Adrenal gland (tissue), 12 donors: Measurements from ENCODE around the gene RSBN1. TPM values are rescaled to one million over a fixed set of nuclear protein-coding genes. Genes with fewer than 3 reads are reported as not detected.

Experiments used
- DNase-seq, 7 donors: peaks; one replicate each; pipeline ENCODE4 v3.0.0-alpha.2; 2019 to 2020
- H3K27ac ChIP-seq, 5 donors: fragments of 200-600 bp; sonication (generic) in 4 of 5; 1 replicate in 3 of 5; 2 replicates in 2 of 5; pipeline versions ENCODE4 v1.5.1 to v1.8.0; 2016 to 2020; ENCODE audit warnings: mild to moderate bottlenecking in 1 of 5
- H3K27me3 ChIP-seq: fragments of 200-600 bp; 2 replicates; pipeline ENCODE4 v1.8.0; 2021
- H3K36me3 ChIP-seq, 2 donors: fragments of 200-600 bp; replicated peaks in 1 of 2; 1 replicate in 1 of 2; 2 replicates in 1 of 2; pipeline versions ENCODE4 v1.5.1 to v1.8.0; 2018 to 2022
- H3K4me1 ChIP-seq, 2 donors: fragments of 200-600 bp; replicated peaks in 1 of 2; 1 replicate in 1 of 2; 2 replicates in 1 of 2; pipeline versions ENCODE4 v1.5.1 to v1.8.0; 2018 to 2021
- H3K4me3 ChIP-seq, 4 donors: fragments of 200-600 bp; sonication (generic) in 3 of 4; one replicate each; pipeline ENCODE4 v1.5.1; 2016 to 2018
- H3K9me3 ChIP-seq, 3 donors: fragments of 200-600 bp; sonication (generic) in 1 of 3; replicated peaks in 1 of 3; 1 replicate in 2 of 3; 2 replicates in 1 of 3; pipeline versions ENCODE4 v1.5.1 to v1.8.0; 2016 to 2021
- CTCF ChIP-seq, 6 experiments: fragments of 450-650 bp in 4 of 6; fragments of 200-600 bp in 2 of 6; sonication (generic) in 1 of 6; IDR thresholded peaks; 1 replicate in 5 of 6; 2 replicates in 1 of 6; pipeline versions ENCODE4 v1.5.1 to v1.8.0; 2016 to 2021; ENCODE audit warnings: antibody characterized with exemption in 6 of 6, mild to moderate bottlenecking in 2 of 6, moderate library complexity in 1 of 6
- POLR2A ChIP-seq, 2 donors: fragments of 450-650 bp; IDR thresholded peaks; one replicate each; pipeline ENCODE4 v1.6.1; 2017; ENCODE audit warnings: antibody characterized with exemption in 2 of 2, mild to moderate bottlenecking in 2 of 2, moderate library complexity in 1 of 2
- WGBS, 4 donors: extraction: QIAGEN DNeasy Blood & Tissue Kit in 2 of 4; methylation state at CpG; one replicate each; pipeline versions ENCODE4 v1.1.5 to v1.1.7; 2013 to 2017; 5-methylcytosine and 5-hydroxymethylcytosine counted together
- intact Hi-C, 2 donors: fragments of 100-400 bp; cut with DNase I; formaldehyde crosslinking; loops; one replicate each; pipeline versions ENCODE4 v1.14.1 to v1.15.0; 2022 to 2023
- polyA plus RNA-seq, 3 donors: library from polyadenylated mRNA; stranded (reverse); fragments of 200-250 nt in 2 of 3; fragments of 350-450 nt in 1 of 3; fragmentation: Illumina TruSeq in 1 of 3; extraction: RNeasy Lipid Tissue Mini Kit (QIAGEN cat#74804) in 1 of 3; gene quantifications; one replicate each; pipeline ENCODE4 v1.2.3, GENCODE V29; 2013 to 2014
- total RNA-seq, 9 donors: library from RNA; depleted of rRNA in 4 of 9; stranded (reverse); fragments of >200 nt in 4 of 9; fragments of 120-200 nt in 1 of 9; fragmentation: NEBNext Ultra II Directional in 1 of 9; extraction: Animal tissue kit (Norgen Biotek cat#: 25700) in 1 of 9; gene quantifications; one replicate each; pipeline versions ENCODE4 v1.1.0 to v1.2.4, GENCODE V29; 2013 to 2023
- donor health status: healthy with polysubstance abuse.
- donor health status: Bipolar disorder and iron deficiency.
- donor health status: DM: yes; HTN: yes; CAD: no.
- donor health status: DM: no; HTN: no; CAD: no.
- donor health status: DM: no; HTN: no; CAD: no.
- donor health status: DM: yes; HTN: yes; CAD: no.

The RSBN1 gene
- total and polyA plus RNA-seq, 12 donors = 3.9 to 33.0 (median 15.4) TPM

DNA sequence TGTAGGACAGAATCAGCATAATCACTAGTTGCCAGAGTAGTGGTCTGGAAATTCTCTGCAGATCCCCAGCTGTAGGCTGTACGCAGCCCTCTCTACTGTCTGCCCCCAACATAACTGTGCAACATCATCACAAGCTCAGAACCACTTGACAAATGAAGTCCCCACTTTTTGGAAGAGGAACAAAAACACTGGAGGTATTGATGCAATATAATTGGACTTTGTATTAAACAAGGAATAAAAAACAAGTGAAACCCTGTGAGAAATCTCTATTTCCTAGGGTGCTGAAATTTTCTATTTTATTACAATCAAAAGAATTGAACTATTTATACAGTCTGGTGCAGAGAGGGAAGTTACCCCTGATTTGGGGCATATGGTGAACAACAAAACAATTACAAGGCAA lies 68.2 kb downstream of the RSBN1 start:
- H3K27me3 ChIP-seq = no peaks in the 10 kb centered on the region
- TF ChIP-seq CTCF (IDR thresholded peaks at IDR 0.05) = no peak
- no peak for TF ChIP-seq POLR2A (IDR thresholded peaks at IDR 0.05)
- DNase-seq = no peak
- intact Hi-C loops = no loop called here
- no peak overlapping the region for H3K4me3 ChIP-seq
- no peak overlapping the region for H3K27ac ChIP-seq
- no peaks in the 10 kb centered on the region for H3K9me3 ChIP-seq
- no peaks in the 10 kb centered on the region for H3K4me1 ChIP-seq
- 91 to 100% (median 96%) methylated on average over 1 of the region's 1 CpG for WGBS, 4 donors
- H3K36me3 ChIP-seq = no peaks in the 10 kb centered on the region

- Histone ChIP-seq H3K4me3 (no peak overlapping the region), H3K9me3 (no peaks in the 10 kb centered on the region), H3K27me3 (no peaks in the 10 kb centered on the region), H3K36me3 (no peaks in the 10 kb centered on the region), H3K4me1 (no peaks in the 10 kb centered on the region), H3K27ac (no peak overlapping the region)
- DNase-seq = no peak
- 95 to 100% (median 97%) methylated on average over 5 of the region's 5 CpGs for WGBS, 4 donors
- TF ChIP-seq POLR2A (IDR thresholded peaks at IDR 0.05) (no peak), CTCF (IDR thresholded peaks at IDR 0.05) (no peak)
- intact Hi-C loops = no loop called here
Measured at GRCh38 chr1:113742515-113742914, 69.8 kb downstream of the RSBN1 start.

GRCh38 chr1:113734357-113735055 lies 77.8 kb downstream of the RSBN1 start:
- TF ChIP-seq POLR2A (IDR thresholded peaks at IDR 0.05) = no peak
- TF ChIP-seq CTCF (IDR thresholded peaks at IDR 0.05) = no peak
- intact Hi-C loops = no loop called here
- no peaks in the 10 kb centered on the region for H3K36me3 ChIP-seq
- no peaks in the 10 kb centered on the region for H3K9me3 ChIP-seq
- no peak overlapping the region for H3K4me3 ChIP-seq
- no peak for DNase-seq
- no peaks in the 10 kb centered on the region for H3K27me3 ChIP-seq
- no peaks in the 10 kb centered on the region for H3K4me1 ChIP-seq
- H3K27ac ChIP-seq = no peak overlapping the region
- 94 to 98% (median 95%) methylated on average over 2 of the region's 2 CpGs for WGBS, 4 donors

- no peaks in the 10 kb centered on the region for H3K4me1 ChIP-seq
- TF ChIP-seq CTCF (IDR thresholded peaks at IDR 0.05) (no peak), POLR2A (IDR thresholded peaks at IDR 0.05) (no peak)
- H3K27me3 ChIP-seq = no peaks in the 10 kb centered on the region
- no peaks in the 10 kb centered on the region for H3K36me3 ChIP-seq
- no peak overlapping the region for H3K27ac ChIP-seq
- no peak overlapping the region for H3K4me3 ChIP-seq
- WGBS, 4 donors = 86 to 90% (median 88%) methylated on average over 5 of the region's 5 CpGs
- no peaks in the 10 kb centered on the region for H3K9me3 ChIP-seq
- DNase-seq = no peak
- intact Hi-C loops = no loop called here
Measured at GRCh38 chr1:113732802-113733201, 79.5 kb downstream of the RSBN1 start.
